Hepatocyte (in vitro differentiated cells): ENCODE results near the gene MDGA2. TPM values are rescaled to one million over a fixed set of nuclear protein-coding genes. Genes with fewer than 3 reads are reported as not detected.

ENCODE experiments used
- DNase-seq: peaks from one replicate; pipeline ENCODE4 v3.0.0-alpha.2; 2016; ENCODE audit warnings: low spot score
- H2AFZ ChIP-seq: fragments of 200-600 bp; sonication (generic); 2 replicates; pipeline ENCODE4 v1.6.0; 2016; ENCODE audit warnings: antibody characterized with exemption, mild to moderate bottlenecking
- H3K27ac ChIP-seq: fragments of 200-600 bp; sonication (generic); 2 replicates; pipeline ENCODE4 v1.5.1; 2016; ENCODE audit warnings: mild to moderate bottlenecking
- H3K27me3 ChIP-seq: fragments of 200-600 bp; sonication (generic); 2 replicates; pipeline ENCODE4 v1.6.1; 2016
- H3K36me3 ChIP-seq: fragments of 200-600 bp; sonication (generic); replicated peaks from 2 replicates; pipeline ENCODE4 v1.5.1; 2016; ENCODE audit warnings: low read depth; ENCODE audit not compliant: insufficient read depth
- H3K4me1 ChIP-seq: fragments of 200-600 bp; sonication (generic); 2 replicates; pipeline ENCODE4 v1.5.1; 2016; ENCODE audit warnings: mild to moderate bottlenecking, moderate library complexity; ENCODE audit not compliant: insufficient read depth
- H3K4me2 ChIP-seq: fragments of 200-600 bp; sonication (generic); 2 replicates; pipeline ENCODE4 v1.6.0; 2016
- H3K4me3 ChIP-seq: fragments of 200-600 bp; sonication (generic); 2 replicates; pipeline ENCODE4 v1.5.1; 2016; ENCODE audit warnings: mild to moderate bottlenecking
- H3K79me2 ChIP-seq: fragments of 200-600 bp; sonication (generic); 2 replicates; pipeline ENCODE4 v1.6.0; 2017; ENCODE audit warnings: mild to moderate bottlenecking
- H3K9me2 ChIP-seq: fragments of 200-600 bp; sonication (generic); replicated peaks from 2 replicates; pipeline ENCODE4 v1.6.0; 2017; ENCODE audit warnings: mild to moderate bottlenecking; ENCODE audit not compliant: insufficient read depth
- H3K9me3 ChIP-seq: fragments of 200-600 bp; sonication (generic); 2 replicates; pipeline ENCODE4 v1.5.1; 2016; ENCODE audit warnings: low read depth, mild to moderate bottlenecking
- H4K20me1 ChIP-seq: fragments of 200-600 bp; sonication (generic); 2 replicates; pipeline ENCODE4 v1.6.0; 2016; ENCODE audit warnings: mild to moderate bottlenecking; ENCODE audit not compliant: insufficient read depth, poor library complexity, severe bottlenecking
- CTCF ChIP-seq: fragments of 200-600 bp; sonication (generic); IDR thresholded peaks from 2 replicates; pipeline ENCODE4 v1.5.1; 2016; ENCODE audit warnings: antibody characterized with exemption, mild to moderate bottlenecking; ENCODE audit not compliant: poor library complexity
- EZH2 ChIP-seq: fragments of 200-600 bp; sonication (generic); IDR thresholded peaks from 2 replicates; pipeline ENCODE4 v1.6.1; 2016; ENCODE audit warnings: antibody characterized with exemption, mild to moderate bottlenecking, borderline replicate concordance
- EZH2phosphoT487 ChIP-seq: fragments of 200-600 bp; sonication (generic); IDR thresholded peaks from one replicate; pipeline ENCODE4 v1.6.1; 2018; ENCODE audit warnings: antibody characterized with exemption, mild to moderate bottlenecking, low read depth, moderate library complexity; ENCODE audit not compliant: unreplicated experiment, severe bottlenecking
- WGBS: methylation state at CpG from one replicate; pipeline ENCODE4 v1.1.6; 2016; ENCODE audit warnings: low lambda C conversion rate; ENCODE audit errors: missing lambda C conversion rate; 5-methylcytosine and 5-hydroxymethylcytosine counted together
- polyA plus RNA-seq: library from polyadenylated mRNA; unstranded; fragments of >200 nt; fragmentation: Nextera tagmentation; extraction: Ambion mirVana; gene quantifications from 2 replicates; pipeline ENCODE4 v1.2.1, GENCODE V29; 2016
- total RNA-seq: library from RNA; depleted of rRNA; stranded (reverse); fragments of >200 nt; gene quantifications from 2 replicates; pipeline ENCODE4 v1.2.3, GENCODE V29; 2014

MDGA2 gene
- total and polyA plus RNA-seq, 2 experiments from 2014 or later, result 0.51 to 0.70 TPM

GRCh38 chr14:47060050-47060449, 615.4 kb downstream of the MDGA2 start:
- H3K9me2 ChIP-seq, result no peaks in the 10 kb centered on the region
- H3K4me3 ChIP-seq, result no peak overlapping the region
- H3K4me2 ChIP-seq, result no peak overlapping the region
- no peaks in the 10 kb centered on the region for H3K79me2 ChIP-seq
- no peak overlapping the region for H3K27ac ChIP-seq
- no peaks in the 10 kb centered on the region for H3K27me3 ChIP-seq
- peaks cover 2% of the 10 kb centered on the region for H3K9me3 ChIP-seq
- H4K20me1 ChIP-seq, result no peaks in the 10 kb centered on the region
- no peak overlapping the region for H2AFZ ChIP-seq
- DNase-seq, result no peak
- no peaks in the 10 kb centered on the region for H3K4me1 ChIP-seq
- TF ChIP-seq EZH2phosphoT487 (no peak), CTCF (no peak), EZH2 (no peak)
- WGBS, result 89% methylated on average over 3 of the region's 3 CpGs
- H3K36me3 ChIP-seq, result no peaks in the 10 kb centered on the region

DNA sequence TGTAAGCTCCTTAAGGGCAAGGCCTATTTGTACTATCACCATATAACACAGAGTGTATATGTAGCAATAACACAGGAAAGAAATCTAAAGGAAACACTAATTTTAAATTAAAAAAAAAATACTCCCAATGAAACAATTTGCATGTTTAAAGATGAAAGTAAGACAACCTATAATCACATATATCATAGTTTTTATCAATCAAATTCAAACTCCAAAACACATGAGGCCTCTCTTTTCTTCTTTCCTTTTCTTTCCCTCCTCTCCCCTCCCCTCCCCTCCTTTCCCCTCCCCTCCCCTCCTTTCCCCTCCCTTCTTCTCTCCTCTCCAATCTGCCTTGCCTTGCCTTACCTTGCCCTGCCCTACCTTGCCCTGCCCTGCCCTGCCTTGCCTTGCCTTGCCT, 618.0 kb downstream of the MDGA2 start:
- Histone ChIP-seq H3K36me3 (no peaks in the 10 kb centered on the region), H4K20me1 (no peaks in the 10 kb centered on the region), H2AFZ (no peak overlapping the region), H3K27me3 (no peaks in the 10 kb centered on the region), H3K79me2 (no peaks in the 10 kb centered on the region), H3K9me2 (no peaks in the 10 kb centered on the region), H3K9me3 (peaks cover 3% of the 10 kb centered on the region), H3K4me3 (no peak overlapping the region), H3K4me2 (no peak overlapping the region), H3K4me1 (no peaks in the 10 kb centered on the region), H3K27ac (no peak overlapping the region)
- no peak for TF ChIP-seq EZH2phosphoT487
- TF ChIP-seq CTCF, result no peak
- TF ChIP-seq EZH2, result no peak
- DNase-seq, result no peak

DNA sequence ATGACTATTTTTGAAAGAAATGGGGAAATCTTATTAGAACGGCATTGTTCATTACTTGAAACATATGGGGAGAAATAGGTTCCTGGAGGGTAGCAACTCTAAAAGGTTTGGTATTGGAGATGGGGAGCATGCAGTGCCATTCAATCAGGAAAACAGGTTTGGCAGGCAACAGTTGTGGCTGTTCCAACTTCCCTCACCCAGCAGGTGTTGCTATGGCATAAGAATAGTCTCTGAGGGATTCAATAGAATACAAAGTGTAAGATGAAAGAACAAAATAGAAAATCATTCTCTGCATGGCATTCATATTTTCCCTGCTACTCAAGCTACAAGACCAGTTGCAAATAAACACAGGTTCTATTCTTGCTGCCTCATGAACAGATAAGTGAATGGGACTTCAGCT, 630.6 kb downstream of the MDGA2 start:
- Histone ChIP-seq H3K36me3 (no peaks in the 10 kb centered on the region), H4K20me1 (no peaks in the 10 kb centered on the region), H3K27ac (no peak overlapping the region), H3K4me3 (no peak overlapping the region), H3K4me2 (no peak overlapping the region), H3K4me1 (no peaks in the 10 kb centered on the region), H2AFZ (no peak overlapping the region), H3K9me2 (no peaks in the 10 kb centered on the region), H3K27me3 (no peaks in the 10 kb centered on the region), H3K9me3 (no peaks in the 10 kb centered on the region), H3K79me2 (no peaks in the 10 kb centered on the region)
- WGBS, result 44% methylated on average over 1 of the region's 1 CpG
- TF ChIP-seq CTCF (peak; percentile 54), EZH2 (no peak), EZH2phosphoT487 (no peak)
- peak; percentile 35 for DNase-seq

DNA sequence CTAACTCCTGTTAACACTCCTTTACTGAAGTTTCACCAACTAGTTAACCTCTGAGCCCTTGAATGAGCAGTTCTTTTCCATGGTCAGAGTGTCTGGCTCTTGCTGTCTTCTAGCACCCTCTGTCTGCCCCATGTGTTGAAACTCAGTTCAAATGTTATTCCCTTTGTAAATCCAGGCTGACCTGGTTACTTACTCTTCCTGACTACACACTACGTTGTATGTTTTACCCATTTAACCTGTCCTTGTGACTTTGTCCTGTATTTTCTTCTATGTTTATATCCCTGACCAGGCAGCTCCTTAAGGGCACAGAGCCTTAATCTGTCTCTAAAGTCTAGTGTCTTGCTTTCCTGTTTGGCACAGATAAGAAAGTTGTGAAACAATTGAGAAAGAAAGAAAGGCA, 634.9 kb downstream of the MDGA2 start:
- H3K27me3 ChIP-seq, result no peaks in the 10 kb centered on the region
- no peak overlapping the region for H2AFZ ChIP-seq
- H3K4me3 ChIP-seq, result no peak overlapping the region
- no peak overlapping the region for H3K4me2 ChIP-seq
- TF ChIP-seq CTCF (peak; percentile 66), EZH2 (no peak)
- no peak overlapping the region for H3K27ac ChIP-seq
- no peaks in the 10 kb centered on the region for H3K9me3 ChIP-seq
- no peaks in the 10 kb centered on the region for H3K36me3 ChIP-seq
- peak; percentile 65 for DNase-seq
- no peaks in the 10 kb centered on the region for H3K79me2 ChIP-seq
- WGBS, result 20% methylated on average over 1 of the region's 1 CpG
- H3K4me1 ChIP-seq, result no peaks in the 10 kb centered on the region
- no peaks in the 10 kb centered on the region for H4K20me1 ChIP-seq
- no peaks in the 10 kb centered on the region for H3K9me2 ChIP-seq
